ENCODE results near the gene GYPC.

DNA sequence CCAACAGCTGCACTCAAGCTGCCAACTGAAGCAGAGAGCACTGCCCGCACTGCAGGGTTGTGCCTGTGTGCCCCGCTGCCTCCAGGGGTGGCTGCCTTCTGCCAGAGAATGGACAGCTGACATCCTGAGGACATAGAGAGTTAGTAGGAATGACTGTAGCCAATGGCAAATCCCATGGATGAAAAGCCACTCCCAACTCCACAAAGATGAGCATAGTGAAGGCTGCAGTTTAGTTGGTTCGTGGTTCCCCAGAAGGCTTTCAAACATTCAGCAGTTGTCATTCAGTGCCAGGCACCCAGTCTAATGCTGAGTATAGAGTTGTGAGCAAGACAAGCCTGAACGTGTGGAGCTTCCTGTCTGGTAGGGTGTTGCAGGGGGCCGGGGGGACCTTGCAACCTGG is 30.3 kb downstream of the GYPC start:
- TF ChIP-seq GATA3 (IDR thresholded peaks at IDR 0.05; ENCODE audit: low read depth, low read length): no peak
- no peak for TF ChIP-seq GATA2 (IDR thresholded peaks at IDR 0.05; ENCODE audit: low read depth, low read length)

Data from SH-SY5Y (cell line).